LNCAP (cell line): Measurements from ENCODE around the gene PAK4.

Experiments used
- CTCF ChIP-seq: fragments of 450-650 bp; IDR thresholded peaks from 2 replicates; pipeline ENCODE4 v1.5.1; 2017; ENCODE audit warnings: mild to moderate bottlenecking

PAK4 gene

GRCh38 chr19:39130337-39131254 is 5.0 kb downstream of the PAK4 start:
- TF ChIP-seq CTCF = no peak

GRCh38 chr19:39131255-39131755 is 5.7 kb downstream of the PAK4 start:
- no peak for TF ChIP-seq CTCF

- no peak for TF ChIP-seq CTCF
Measured at GRCh38 chr19:39132344-39132969, 6.9 kb downstream of the PAK4 start.

- TF ChIP-seq CTCF = no peak
Measured at GRCh38 chr19:39133431-39134270, 8.1 kb downstream of the PAK4 start.

GRCh38 chr19:39135701-39136100 is 10.1 kb downstream of the PAK4 start:
- TF ChIP-seq CTCF = no peak

GRCh38 chr19:39136225-39136940 is 10.8 kb downstream of the PAK4 start:
- TF ChIP-seq CTCF = no peak

- TF ChIP-seq CTCF = no peak
Measured at GRCh38 chr19:39137131-39137530, 11.5 kb downstream of the PAK4 start.
